ENCODE data around the gene UNC5C. TPM values are rescaled to one million over a fixed set of nuclear protein-coding genes. Genes with fewer than 3 reads are reported as not detected.

The UNC5C gene
- total RNA-seq, 1 donor: not detected

GRCh38 chr4:95428291-95429070 lies 120.3 kb downstream of the UNC5C start:
- H3K27me3 ChIP-seq (ENCODE audit: insufficient read depth, low read length): no peaks in the 10 kb centered on the region
- no peak overlapping the region for H3K4me3 ChIP-seq (ENCODE audit: low read length)
- H3K9me3 ChIP-seq (ENCODE audit: low read depth, low read length): no peaks in the 10 kb centered on the region
- no peaks in the 10 kb centered on the region for H3K4me1 ChIP-seq (ENCODE audit: insufficient read depth, low read length)

GRCh38 chr4:95426455-95426854 lies 122.3 kb downstream of the UNC5C start:
- no peaks in the 10 kb centered on the region for H3K9me3 ChIP-seq (ENCODE audit: low read depth, low read length)
- H3K4me3 ChIP-seq (ENCODE audit: low read length): no peak overlapping the region
- H3K27me3 ChIP-seq (ENCODE audit: insufficient read depth, low read length): no peaks in the 10 kb centered on the region
- H3K4me1 ChIP-seq (ENCODE audit: insufficient read depth, low read length): no peaks in the 10 kb centered on the region

GRCh38 chr4:95422436-95422835 lies 126.3 kb downstream of the UNC5C start:
- H3K9me3 ChIP-seq (ENCODE audit: low read depth, low read length): no peaks in the 10 kb centered on the region

GRCh38 chr4:95421869-95422268 lies 126.9 kb downstream of the UNC5C start:
- Histone ChIP-seq H3K27me3 (ENCODE audit: insufficient read depth, low read length) (no peaks in the 10 kb centered on the region), H3K4me1 (ENCODE audit: insufficient read depth, low read length) (no peaks in the 10 kb centered on the region), H3K4me3 (ENCODE audit: low read length) (no peak overlapping the region), H3K9me3 (ENCODE audit: low read depth, low read length) (no peaks in the 10 kb centered on the region)

More at GRCh38 chr4:95422436-95422835, 126.3 kb downstream of the UNC5C start:
- Histone ChIP-seq H3K4me1 (ENCODE audit: insufficient read depth, low read length) (no peaks in the 10 kb centered on the region), H3K4me3 (ENCODE audit: low read length) (no peak overlapping the region), H3K27me3 (ENCODE audit: insufficient read depth, low read length) (no peaks in the 10 kb centered on the region)

- Histone ChIP-seq H3K4me3 (ENCODE audit: low read length) (no peak overlapping the region), H3K4me1 (ENCODE audit: insufficient read depth, low read length) (no peaks in the 10 kb centered on the region), H3K9me3 (ENCODE audit: low read depth, low read length) (no peaks in the 10 kb centered on the region), H3K27me3 (ENCODE audit: insufficient read depth, low read length) (no peaks in the 10 kb centered on the region)
Observed at GRCh38 chr4:95417531-95417930, 131.2 kb downstream of the UNC5C start.

GRCh38 chr4:95415346-95415771 lies 133.4 kb downstream of the UNC5C start:
- Histone ChIP-seq H3K4me3 (ENCODE audit: low read length) (no peak overlapping the region), H3K27me3 (ENCODE audit: insufficient read depth, low read length) (no peaks in the 10 kb centered on the region), H3K9me3 (ENCODE audit: low read depth, low read length) (no peaks in the 10 kb centered on the region), H3K4me1 (ENCODE audit: insufficient read depth, low read length) (no peaks in the 10 kb centered on the region)

- H3K27me3 ChIP-seq (ENCODE audit: insufficient read depth, low read length): no peaks in the 10 kb centered on the region
- H3K4me3 ChIP-seq (ENCODE audit: low read length): no peak overlapping the region
- H3K4me1 ChIP-seq (ENCODE audit: insufficient read depth, low read length): no peaks in the 10 kb centered on the region
- H3K9me3 ChIP-seq (ENCODE audit: low read depth, low read length): no peaks in the 10 kb centered on the region
Observed at GRCh38 chr4:95411371-95412088, 137.2 kb downstream of the UNC5C start.

GRCh38 chr4:95410387-95410977 lies 138.3 kb downstream of the UNC5C start:
- Histone ChIP-seq H3K27me3 (ENCODE audit: insufficient read depth, low read length) (no peaks in the 10 kb centered on the region), H3K4me3 (ENCODE audit: low read length) (no peak overlapping the region), H3K4me1 (ENCODE audit: insufficient read depth, low read length) (no peaks in the 10 kb centered on the region), H3K9me3 (ENCODE audit: low read depth, low read length) (no peaks in the 10 kb centered on the region)

GRCh38 chr4:95409750-95410149 lies 139.0 kb downstream of the UNC5C start:
- no peaks in the 10 kb centered on the region for H3K9me3 ChIP-seq (ENCODE audit: low read depth, low read length)
- no peak overlapping the region for H3K4me3 ChIP-seq (ENCODE audit: low read length)
- no peaks in the 10 kb centered on the region for H3K27me3 ChIP-seq (ENCODE audit: insufficient read depth, low read length)
- H3K4me1 ChIP-seq (ENCODE audit: insufficient read depth, low read length): no peaks in the 10 kb centered on the region

GRCh38 chr4:95409127-95409526 lies 139.6 kb downstream of the UNC5C start:
- Histone ChIP-seq H3K27me3 (ENCODE audit: insufficient read depth, low read length) (no peaks in the 10 kb centered on the region), H3K9me3 (ENCODE audit: low read depth, low read length) (no peaks in the 10 kb centered on the region), H3K4me3 (ENCODE audit: low read length) (no peak overlapping the region), H3K4me1 (ENCODE audit: insufficient read depth, low read length) (no peaks in the 10 kb centered on the region)

- no peaks in the 10 kb centered on the region for H3K27me3 ChIP-seq (ENCODE audit: insufficient read depth, low read length)
- no peak overlapping the region for H3K4me3 ChIP-seq (ENCODE audit: low read length)
- H3K4me1 ChIP-seq (ENCODE audit: insufficient read depth, low read length): no peaks in the 10 kb centered on the region
- no peaks in the 10 kb centered on the region for H3K9me3 ChIP-seq (ENCODE audit: low read depth, low read length)
Observed at GRCh38 chr4:95402299-95402698, 146.5 kb downstream of the UNC5C start.

GRCh38 chr4:95398217-95398616 lies 150.6 kb downstream of the UNC5C start:
- Histone ChIP-seq H3K4me3 (ENCODE audit: low read length) (no peak overlapping the region), H3K4me1 (ENCODE audit: insufficient read depth, low read length) (no peaks in the 10 kb centered on the region), H3K27me3 (ENCODE audit: insufficient read depth, low read length) (no peaks in the 10 kb centered on the region), H3K9me3 (ENCODE audit: low read depth, low read length) (no peaks in the 10 kb centered on the region)

- Histone ChIP-seq H3K4me3 (ENCODE audit: low read length) (no peak overlapping the region), H3K27me3 (ENCODE audit: insufficient read depth, low read length) (no peaks in the 10 kb centered on the region), H3K4me1 (ENCODE audit: insufficient read depth, low read length) (no peaks in the 10 kb centered on the region), H3K9me3 (ENCODE audit: low read depth, low read length) (no peaks in the 10 kb centered on the region)
Observed at GRCh38 chr4:95394752-95395306, 153.9 kb downstream of the UNC5C start.

GRCh38 chr4:95393821-95394220 lies 155.0 kb downstream of the UNC5C start:
- no peaks in the 10 kb centered on the region for H3K4me1 ChIP-seq (ENCODE audit: insufficient read depth, low read length)
- H3K4me3 ChIP-seq (ENCODE audit: low read length): no peak overlapping the region
- no peaks in the 10 kb centered on the region for H3K9me3 ChIP-seq (ENCODE audit: low read depth, low read length)
- H3K27me3 ChIP-seq (ENCODE audit: insufficient read depth, low read length): no peaks in the 10 kb centered on the region

GRCh38 chr4:95388911-95389310 lies 159.9 kb downstream of the UNC5C start:
- no peak overlapping the region for H3K4me3 ChIP-seq (ENCODE audit: low read length)
- no peaks in the 10 kb centered on the region for H3K27me3 ChIP-seq (ENCODE audit: insufficient read depth, low read length)
- no peaks in the 10 kb centered on the region for H3K9me3 ChIP-seq (ENCODE audit: low read depth, low read length)
- no peaks in the 10 kb centered on the region for H3K4me1 ChIP-seq (ENCODE audit: insufficient read depth, low read length)

Measured in mononuclear cell (primary cell).